HEK293 (cell line): ENCODE data around the gene CHCHD6.

ENCODE experiments used
- ZNF146 ChIP-seq: fragments of 450-650 bp; formaldehyde crosslinking; IDR thresholded peaks from 2 replicates; pipeline ENCODE4 v1.5.1; 2016; ENCODE audit warnings: missing biosample characterization, missing genetic modification characterization
- ZSCAN23 ChIP-seq: fragments of 450-650 bp; formaldehyde crosslinking; IDR thresholded peaks from 2 replicates; pipeline ENCODE4 v1.5.1; 2016; ENCODE audit warnings: missing biosample characterization, missing genetic modification characterization
- TF ChIP-seq, protein P1 (sequence below): sonication (generic); formaldehyde crosslinking; IDR thresholded peaks from 2 replicates; pipeline ENCODE4 v1.8.1; 2022; ENCODE audit warnings: mild to moderate bottlenecking, moderate library complexity, missing genetic modification reagents

GRCh38 chr3:126656371-126657134 is 47.5 kb upstream of the CHCHD6 start:
- no peak for TF ChIP-seq ZNF146 (tag by site-specific recombination)
- TF ChIP-seq, protein P1, sequence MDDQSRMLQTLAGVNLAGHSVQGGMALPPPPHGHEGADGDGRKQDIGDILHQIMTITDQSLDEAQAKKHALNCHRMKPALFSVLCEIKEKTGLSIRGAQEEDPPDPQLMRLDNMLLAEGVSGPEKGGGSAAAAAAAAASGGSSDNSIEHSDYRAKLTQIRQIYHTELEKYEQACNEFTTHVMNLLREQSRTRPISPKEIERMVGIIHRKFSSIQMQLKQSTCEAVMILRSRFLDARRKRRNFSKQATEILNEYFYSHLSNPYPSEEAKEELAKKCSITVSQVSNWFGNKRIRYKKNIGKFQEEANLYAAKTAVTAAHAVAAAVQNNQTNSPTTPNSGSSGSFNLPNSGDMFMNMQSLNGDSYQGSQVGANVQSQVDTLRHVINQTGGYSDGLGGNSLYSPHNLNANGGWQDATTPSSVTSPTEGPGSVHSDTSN, result no peak
- no peak for TF ChIP-seq ZSCAN23 (tag by site-specific recombination)
